T-cell (primary cell): ENCODE data around the gene CHFR. TPM values are rescaled to one million over a fixed set of nuclear protein-coding genes. Genes with fewer than 3 reads are reported as not detected.

Source experiments
- ATAC-seq, 4 experiments: fragments of 200-7000 bp in 3 of 4; fragments of 150-1000 bp in 1 of 4; cut with Tn5 transposase; replicated peaks in 1 of 4; 1 replicate in 3 of 4; 2 replicates in 1 of 4; pipeline ENCODE4 v1.10.0; 2021; ENCODE audit warnings: moderate library complexity in 3 of 4, mild to moderate bottlenecking in 2 of 4, moderate number of reproducible peaks in 1 of 4
- CTCF ChIA-PET, 2 donors: fragments of 300-600 bp; sonication (Branson Sonifier 250); formaldehyde crosslinking; loops; one replicate each; lab custom pipeline; 2022; ENCODE audit warnings: antibody characterized with exemption in 2 of 2; lab: Charles Lee
- POLR2A ChIA-PET, 2 donors: fragments of 300-600 bp; sonication (Branson Sonifier 250); formaldehyde crosslinking; loops; one replicate each; lab custom pipeline; 2022; ENCODE audit warnings: antibody characterized with exemption in 2 of 2; lab: Charles Lee
- DNase-seq, 35 experiments: peaks; one replicate each; pipeline versions ENCODE4 v3.0.0 to v3.0.0-alpha.2; 2013 to 2023
- H3K27ac ChIP-seq: one replicate; pipeline ENCODE4 v1.5.1; 2013; ENCODE audit warnings: low read length
- H3K27me3 ChIP-seq, 2 experiments: replicated peaks in 1 of 2; 1 replicate in 1 of 2; 2 replicates in 1 of 2; pipeline versions ENCODE4 v1.6.1 to v1.7.0; 2013; ENCODE audit warnings: low read length in 1 of 2, mixed read lengths in 1 of 2; ENCODE audit not compliant: control insufficient read depth in 2 of 2, insufficient read depth in 2 of 2; ENCODE audit errors: extremely low read depth in 1 of 2
- H3K36me3 ChIP-seq, 2 donors: 1 replicate in 1 of 2; 2 replicates in 1 of 2; pipeline versions ENCODE4 v1.6.1 to v1.7.0; 2013; ENCODE audit warnings: low read length in 1 of 2; ENCODE audit not compliant: control insufficient read depth in 2 of 2, insufficient read depth in 1 of 2; ENCODE audit errors: extremely low read depth in 1 of 2
- H3K4me1 ChIP-seq, 2 experiments: 1 replicate in 1 of 2; 2 replicates in 1 of 2; pipeline versions ENCODE4 v1.6.1 to v1.7.0; 2013; ENCODE audit warnings: low read length in 2 of 2, mixed read lengths in 1 of 2; ENCODE audit not compliant: insufficient read depth in 2 of 2, control insufficient read depth in 1 of 2; ENCODE audit errors: extremely low read depth in 1 of 2
- H3K4me3 ChIP-seq, 2 donors: 1 replicate in 1 of 2; 2 replicates in 1 of 2; pipeline versions ENCODE4 v1.5.1 to v1.7.0; 2013; ENCODE audit warnings: mild to moderate bottlenecking in 2 of 2, low read length in 1 of 2, moderate library complexity in 1 of 2; ENCODE audit not compliant: control insufficient read depth in 1 of 2; ENCODE audit errors: extremely low read depth in 1 of 2
- H3K9me3 ChIP-seq: 2 replicates; pipeline ENCODE4 v1.7.0; 2013
- H3K27ac Mint-ChIP-seq, 2 donors: one replicate each; pipeline ENCODE4 v1.8.0; 2020 to 2021; ENCODE audit warnings: mild to moderate bottlenecking in 2 of 2, mixed read lengths in 2 of 2
- H3K27me3 Mint-ChIP-seq, 2 donors: one replicate each; pipeline ENCODE4 v1.8.0; 2021 to 2022; ENCODE audit warnings: mixed read lengths in 2 of 2
- H3K36me3 Mint-ChIP-seq: one replicate; pipeline ENCODE4 v1.8.0; 2021; ENCODE audit warnings: mixed read lengths
- H3K4me1 Mint-ChIP-seq, 3 donors: one replicate each; pipeline ENCODE4 v1.8.0; 2020 to 2022; ENCODE audit warnings: mixed read lengths in 3 of 3, mild to moderate bottlenecking in 1 of 3
- H3K4me3 Mint-ChIP-seq, 3 donors: one replicate each; pipeline ENCODE4 v1.8.0; 2020 to 2022; ENCODE audit warnings: mild to moderate bottlenecking in 3 of 3, mixed read lengths in 3 of 3, moderate library complexity in 3 of 3
- H3K9me3 Mint-ChIP-seq, 3 donors: one replicate each; pipeline ENCODE4 v1.8.0; 2020 to 2022; ENCODE audit warnings: mixed read lengths in 3 of 3
- WGBS: methylation state at CpG from one replicate; pipeline ENCODE4 v1.1.5; 2013; ENCODE audit warnings: missing lambda C conversion rate; ENCODE audit not compliant: insufficient coverage; 5-methylcytosine and 5-hydroxymethylcytosine counted together
- total RNA-seq, 35 experiments: library from RNA in 6 of 35; stranded (reverse) in 6 of 35; fragments of 120-200 nt in 1 of 35; gene quantifications; one replicate each; pipeline versions ENCODE4 v1.2.1 to v1.2.4 and lab custom pipeline; 2013 to 2026

The CHFR gene
- total RNA-seq, 5 donors from 2014 or later (not counting 1 experiment from before 2014, with no cell fraction given): 84.2 to 107 (median 86.0) TPM

GRCh38 chr12:132835076-132836025, 52.1 kb downstream of the CHFR start:
- H3K4me3 Mint-ChIP-seq: peak overlapping the region; percentile 28 to 69 (median 53)
- peak overlapping the region; percentile 41 for H3K27ac ChIP-seq
- POLR2A ChIA-PET: no interaction called here
- H3K27me3 Mint-ChIP-seq: no peaks in the 10 kb centered on the region
- peaks cover 24 to 42% of the 10 kb centered on the region in 2 experiments for H3K4me1 ChIP-seq
- H3K27me3 ChIP-seq: no peaks in the 10 kb centered on the region
- no peak for ATAC-seq
- H3K36me3 Mint-ChIP-seq: peaks cover 16% of the 10 kb centered on the region
- no peak for DNase-seq
- 87% methylated on average over 22 of the region's 42 CpGs for WGBS
- H3K4me3 ChIP-seq: peak overlapping the region in 1 of 2 donors; percentile 44
- peaks cover 5 to 16% of the 10 kb centered on the region in 2 donors for H3K36me3 ChIP-seq
- CTCF ChIA-PET: interaction anchor here in 1 of 2 donors (0.6 kb wide), 1 partner anchor 10 kb away, joined by 3 read pairs; no protein-coding TSS in a partner anchor
- no peaks in the 10 kb centered on the region for H3K9me3 Mint-ChIP-seq
- H3K27ac Mint-ChIP-seq: peak overlapping the region; percentile 91 to 93
- H3K9me3 ChIP-seq: no peaks in the 10 kb centered on the region
- peaks cover 38 to 40% (median 40%) of the 10 kb centered on the region in 3 donors for H3K4me1 Mint-ChIP-seq

DNA sequence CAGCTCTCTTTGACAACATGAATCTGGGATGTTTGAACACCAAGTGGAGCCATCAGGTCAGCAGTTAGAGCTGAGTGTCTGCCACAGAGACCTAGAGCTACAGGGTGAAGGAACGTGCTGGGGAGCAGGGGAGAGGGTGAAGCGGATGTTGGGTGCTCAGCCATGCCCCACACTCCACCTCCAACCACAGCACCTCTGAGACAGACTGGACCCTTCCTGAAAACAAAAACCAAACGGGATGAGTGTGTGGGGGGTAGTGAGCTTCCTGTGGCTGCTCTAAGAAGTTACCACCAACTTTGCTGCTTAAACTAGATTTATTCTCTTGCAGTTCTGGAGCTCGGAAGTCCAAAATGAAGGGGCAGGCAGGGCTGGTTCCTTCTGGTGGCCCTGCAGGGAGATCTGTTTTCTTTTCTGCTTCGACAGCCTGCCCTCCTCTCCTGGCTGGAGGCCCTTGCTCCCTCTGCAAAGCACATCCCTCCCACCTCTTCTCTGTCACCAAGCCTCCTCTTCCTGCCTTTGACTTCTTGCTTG, 53.2 kb downstream of the CHFR start:
- H3K9me3 ChIP-seq: no peaks in the 10 kb centered on the region
- ATAC-seq: peak; percentile 75 to 86 (median 82)
- H3K4me1 Mint-ChIP-seq: peaks cover 42 to 45% (median 43%) of the 10 kb centered on the region in 3 donors
- peaks cover 6% of the 10 kb centered on the region for H3K36me3 Mint-ChIP-seq
- 13% methylated on average over 1 of the region's 5 CpGs for WGBS
- H3K9me3 Mint-ChIP-seq: no peaks in the 10 kb centered on the region
- H3K4me3 ChIP-seq: peak overlapping the region in 1 of 2 donors; percentile 11
- ChIA-PET CTCF (interaction anchor here (0.6 kb wide), 2 partner anchors 36 to 48 kb away, joined by 3 read pairs; no protein-coding TSS in a partner anchor), POLR2A (no interaction called here)
- H3K36me3 ChIP-seq: peaks cover 0 to 10% of the 10 kb centered on the region in 2 donors
- no peaks in the 10 kb centered on the region for H3K27me3 ChIP-seq
- peak in 18 of 35 experiments; percentile 14 to 54 (median 24) for DNase-seq
- no peaks in the 10 kb centered on the region for H3K27me3 Mint-ChIP-seq
- H3K27ac Mint-ChIP-seq: peak overlapping the region; percentile 91 to 93
- H3K27ac ChIP-seq: peak overlapping the region; percentile 14
- H3K4me1 ChIP-seq: peaks cover 26 to 46% of the 10 kb centered on the region in 2 experiments
- H3K4me3 Mint-ChIP-seq: peak overlapping the region; percentile 53 to 69 (median 53)

GRCh38 chr12:132833341-132833740, 54.1 kb downstream of the CHFR start:
- H3K4me1 Mint-ChIP-seq: peaks cover 42 to 48% (median 47%) of the 10 kb centered on the region in 3 donors
- no peaks in the 10 kb centered on the region for H3K9me3 ChIP-seq
- DNase-seq (no peak), ATAC-seq (no peak)
- WGBS: 94% methylated on average over 8 of the region's 8 CpGs
- CTCF ChIA-PET: no interaction called here
- peaks cover 0 to 3% of the 10 kb centered on the region in 2 donors for H3K27me3 Mint-ChIP-seq
- H3K27ac Mint-ChIP-seq: peak overlapping the region; percentile 91 to 93
- H3K4me3 Mint-ChIP-seq: peak overlapping the region in 1 of 3 donors; percentile 69
- no peaks in the 10 kb centered on the region for H3K27me3 ChIP-seq
- peaks cover 26 to 46% of the 10 kb centered on the region in 2 experiments for H3K4me1 ChIP-seq
- H3K36me3 Mint-ChIP-seq: no peaks in the 10 kb centered on the region
- peaks cover 0 to 4% of the 10 kb centered on the region in 2 donors for H3K36me3 ChIP-seq
- no peaks in the 10 kb centered on the region for H3K9me3 Mint-ChIP-seq
- H3K27ac ChIP-seq: no peak overlapping the region
- POLR2A ChIA-PET: no interaction called here
- H3K4me3 ChIP-seq: no peak overlapping the region

DNA sequence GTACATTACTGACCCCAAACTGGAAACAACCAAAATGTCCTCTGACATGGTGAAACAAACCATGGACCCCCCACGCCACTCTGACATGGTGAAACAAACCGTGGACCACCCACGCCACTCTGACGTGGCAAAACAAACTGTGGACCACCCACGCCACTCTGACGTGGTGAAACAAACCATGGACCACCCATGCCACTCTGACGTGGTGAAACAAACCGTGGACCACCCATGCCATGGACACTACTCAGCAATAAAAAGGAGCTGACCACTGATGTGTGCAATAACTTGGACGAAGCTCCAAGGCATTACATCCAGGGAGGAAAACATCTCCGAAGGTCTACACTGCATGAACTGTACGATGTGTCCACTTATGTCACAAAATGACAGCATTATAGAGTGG, 55.6 kb downstream of the CHFR start:
- peaks cover 45 to 56% (median 53%) of the 10 kb centered on the region in 3 donors for H3K4me1 Mint-ChIP-seq
- Histone ChIP-seq H3K4me1 (peaks cover 24 to 49% of the 10 kb centered on the region in 2 experiments), H3K9me3 (no peaks in the 10 kb centered on the region), H3K36me3 (peaks cover 0 to 4% of the 10 kb centered on the region in 2 donors), H3K27me3 (no peaks in the 10 kb centered on the region), H3K27ac (no peak overlapping the region), H3K4me3 (no peak overlapping the region)
- no peaks in the 10 kb centered on the region for H3K9me3 Mint-ChIP-seq
- peaks cover 0 to 3% of the 10 kb centered on the region in 2 donors for H3K27me3 Mint-ChIP-seq
- ATAC-seq (no peak), DNase-seq (no peak)
- POLR2A ChIA-PET: no interaction called here
- H3K36me3 Mint-ChIP-seq: peaks cover 3% of the 10 kb centered on the region
- WGBS: 95% methylated on average over 8 of the region's 11 CpGs
- no peak overlapping the region for H3K27ac Mint-ChIP-seq
- no peak overlapping the region for H3K4me3 Mint-ChIP-seq
- CTCF ChIA-PET: no interaction called here

- peaks cover 7 to 29% of the 10 kb centered on the region in 2 donors for H3K36me3 ChIP-seq
- DNase-seq (peak; percentile 86 to 98 (median 93)), ATAC-seq (peak; percentile 93 to 96 (median 94))
- CTCF ChIA-PET: interaction anchor here in 1 of 2 donors (0.6 to 1.1 kb wide), 3 partner anchors 75 to 86 kb away, joined by 3 to 7 read pairs (median 3); no protein-coding TSS in a partner anchor
- Mint-ChIP-seq H3K27me3 (peaks cover 0 to 3% of the 10 kb centered on the region in 2 donors), H3K4me1 (peaks cover 52 to 55% (median 52%) of the 10 kb centered on the region in 3 donors), H3K27ac (peak within 1 kb of the TSS; percentile 100), H3K4me3 (peak within 1 kb of the TSS; percentile 90 to 94 (median 92)), H3K36me3 (peaks cover 21% of the 10 kb centered on the region), H3K9me3 (no peaks in the 10 kb centered on the region)
- no peaks in the 10 kb centered on the region for H3K27me3 ChIP-seq
- H3K4me1 ChIP-seq: peaks cover 9 to 40% of the 10 kb centered on the region in 2 experiments
- POLR2A ChIA-PET: interaction anchor here (0.5 to 0.7 kb wide), 2 partner anchors 74 to 80 kb away, joined by 3 to 4 read pairs; no protein-coding TSS in a partner anchor
- peak within 1 kb of the TSS; percentile 100 for H3K27ac ChIP-seq
- H3K9me3 ChIP-seq: no peaks in the 10 kb centered on the region
- peak within 1 kb of the TSS; percentile 94 to 97 for H3K4me3 ChIP-seq
- 1% methylated on average over 77 of the region's 78 CpGs for WGBS
Observed at GRCh38 chr12:132828706-132829534, 58.5 kb downstream of the CHFR start, which contains the start of gene GOLGA3. Gene GOLGA3 (minus strand): TSS chr12:132828869. CDS start chr12:132822128, 6,741 bp downstream.
